Measurements from ENCODE around the gene CYCS.
"Not testable (repeated sequence)": the region's sequence is repeated elsewhere in the genome, so short reads cannot be mapped to it uniquely, and the experiment has no call there.

Gene CYCS

GRCh38 chr7:25125137-25125946, at the start of gene CYCS:
TSS of gene CYCS (minus strand) at chr7:25125260. CDS start at chr7:25124119, 1,141 bp downstream.
- peak; percentile 100 for DNase-seq

GRCh38 chr7:25173184-25173583, 48.1 kb upstream of the CYCS start:
- DNase-seq, result no peak

GRCh38 chr7:25171516-25171915, 46.5 kb upstream of the CYCS start:
- no peak for DNase-seq

GRCh38 chr7:25171071-25171470, 46.0 kb upstream of the CYCS start:
- DNase-seq, result no peak

- DNase-seq, result no peak
Observed at GRCh38 chr7:25169683-25170082, 44.6 kb upstream of the CYCS start.

- no peak for DNase-seq
Observed at GRCh38 chr7:25168145-25168544, 43.1 kb upstream of the CYCS start.

- no peak for DNase-seq
Observed at GRCh38 chr7:25167262-25167843, 42.3 kb upstream of the CYCS start.

- not testable (repeated sequence) for DNase-seq
Observed at GRCh38 chr7:25159983-25160596, 35.0 kb upstream of the CYCS start.

GRCh38 chr7:25158966-25159365, 33.9 kb upstream of the CYCS start:
- no peak for DNase-seq

GRCh38 chr7:25151773-25152172, 26.7 kb upstream of the CYCS start:
- DNase-seq, result no peak

- no peak for DNase-seq
Observed at GRCh38 chr7:25149836-25150235, 24.8 kb upstream of the CYCS start.

- no peak for DNase-seq
Observed at GRCh38 chr7:25148772-25149575, 23.9 kb upstream of the CYCS start.

GRCh38 chr7:25143763-25144162, 18.7 kb upstream of the CYCS start:
- no peak for DNase-seq

- no peak for DNase-seq
Observed at GRCh38 chr7:25139536-25139935, 14.5 kb upstream of the CYCS start.

GRCh38 chr7:25134358-25135010, 9.4 kb upstream of the CYCS start:
- no peak for DNase-seq

- DNase-seq, result no peak
Observed at GRCh38 chr7:25132430-25132829, 7.4 kb upstream of the CYCS start.

- DNase-seq, result no peak
Observed at GRCh38 chr7:25126751-25127150, 1.7 kb upstream of the CYCS start.

GRCh38 chr7:25124465-25125136, 459 bp downstream of the CYCS start:
- peak; percentile 68 for DNase-seq

GRCh38 chr7:25122373-25122772, 2.7 kb downstream of the CYCS start:
- DNase-seq, result no peak

GRCh38 chr7:25121599-25121998, 3.5 kb downstream of the CYCS start:
- DNase-seq, result no peak

GRCh38 chr7:25119102-25119501, 6.0 kb downstream of the CYCS start:
- no peak for DNase-seq
